HG03097 (cell line): Measurements from ENCODE around the gene TMEM272.
A peak's percentile ranks its signal among the peaks of the same experiment; 100 is the strongest.
"Not testable (repeated sequence)": the region's sequence is repeated elsewhere in the genome, so short reads cannot be mapped to it uniquely, and the experiment has no call there.

Experiments used
- ATAC-seq: cut with Tn5 transposase; IDR thresholded peaks from one replicate; pipeline ENCODE4 v1.9.1; 2021; ENCODE audit not compliant: unreplicated experiment, low FRiP score

TMEM272 gene

DNA sequence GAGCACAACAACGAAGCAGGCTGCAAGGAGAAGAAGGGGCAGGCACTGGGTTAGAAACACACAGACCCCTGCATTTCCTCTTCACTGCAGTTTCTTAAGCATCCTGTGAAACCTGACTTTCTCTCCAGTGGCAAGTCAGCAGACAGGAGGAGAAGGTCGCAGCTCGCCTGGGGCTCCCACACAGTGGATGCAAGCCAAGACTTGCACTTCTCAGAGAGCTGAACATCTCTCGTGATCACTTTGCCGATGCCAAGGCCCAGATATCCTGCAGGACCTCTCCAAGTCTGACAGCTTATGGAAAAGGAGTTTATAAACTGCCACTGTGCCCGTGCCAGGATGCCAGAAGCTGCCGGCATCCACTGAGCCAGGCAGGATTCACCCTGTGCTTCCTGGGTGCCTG, 18.4 kb downstream of the TMEM272 start:
- ATAC-seq = no peak

DNA sequence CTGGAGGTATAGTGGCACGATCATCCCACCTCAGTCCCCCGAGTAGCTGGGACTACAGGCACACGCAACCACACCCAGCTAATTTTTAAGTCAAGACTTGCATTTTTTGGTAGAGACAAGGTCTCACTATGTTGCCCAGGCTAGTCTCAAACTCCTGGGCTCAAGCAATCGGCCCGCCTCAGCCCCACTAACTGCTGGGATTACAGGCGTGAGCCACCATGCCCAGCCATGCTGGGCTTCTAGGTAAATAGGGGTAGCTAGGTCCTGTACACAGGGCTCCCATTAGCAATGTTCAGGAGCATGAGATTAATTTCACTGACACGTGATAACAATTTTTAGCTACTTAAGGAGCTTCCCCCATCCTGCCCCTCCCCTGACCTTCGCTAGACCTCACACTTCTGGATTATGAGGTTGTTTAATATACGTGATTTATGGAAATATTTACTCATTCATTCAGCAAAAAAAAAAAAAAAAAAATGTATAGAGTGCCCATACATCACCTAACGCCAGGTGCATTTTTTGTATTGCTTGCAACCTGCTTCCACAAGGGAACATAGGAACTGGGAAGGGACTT, 19.2 kb downstream of the TMEM272 start:
- no peak for ATAC-seq

DNA sequence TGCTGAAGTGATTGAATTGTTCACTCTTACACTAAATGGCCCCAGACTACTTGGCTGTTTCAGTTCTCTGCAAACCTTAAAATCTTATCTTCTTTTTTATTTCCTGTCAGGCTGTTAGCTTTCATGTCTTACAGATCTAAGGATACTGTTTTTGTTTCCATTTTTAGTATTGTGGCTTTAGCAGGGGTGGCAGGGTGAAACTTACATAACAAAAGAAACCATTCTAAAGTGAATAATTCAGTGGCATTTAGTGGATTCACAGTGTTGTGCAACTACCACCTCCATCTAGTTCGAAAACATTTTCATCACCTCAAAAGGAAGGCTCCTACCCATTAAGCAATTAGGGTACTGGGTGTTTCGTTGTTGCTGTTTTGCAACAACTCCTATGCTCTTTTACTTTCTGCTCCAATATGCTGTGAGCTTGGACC, 19.8 kb downstream of the TMEM272 start:
- no peak for ATAC-seq

DNA sequence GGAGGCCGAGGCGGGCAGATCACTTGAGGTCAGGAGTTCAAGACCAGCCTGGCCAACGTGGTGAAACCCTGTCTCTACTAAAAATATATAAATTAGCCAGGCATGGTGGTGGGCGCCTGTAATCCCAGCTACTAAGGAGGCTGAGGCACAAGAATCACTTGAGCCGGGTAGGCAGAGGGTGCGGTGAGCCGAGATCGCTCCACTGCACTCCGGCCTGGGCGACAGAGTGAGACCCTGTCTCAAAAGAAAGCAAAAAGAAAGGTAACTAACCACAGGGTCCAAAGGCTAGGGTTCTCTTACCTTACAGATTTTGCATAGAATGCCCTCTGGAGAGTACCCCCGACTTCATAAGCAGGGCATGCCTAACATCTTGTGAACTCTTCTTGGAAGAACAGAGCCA, 20.3 kb downstream of the TMEM272 start:
- ATAC-seq = not testable (repeated sequence)

DNA sequence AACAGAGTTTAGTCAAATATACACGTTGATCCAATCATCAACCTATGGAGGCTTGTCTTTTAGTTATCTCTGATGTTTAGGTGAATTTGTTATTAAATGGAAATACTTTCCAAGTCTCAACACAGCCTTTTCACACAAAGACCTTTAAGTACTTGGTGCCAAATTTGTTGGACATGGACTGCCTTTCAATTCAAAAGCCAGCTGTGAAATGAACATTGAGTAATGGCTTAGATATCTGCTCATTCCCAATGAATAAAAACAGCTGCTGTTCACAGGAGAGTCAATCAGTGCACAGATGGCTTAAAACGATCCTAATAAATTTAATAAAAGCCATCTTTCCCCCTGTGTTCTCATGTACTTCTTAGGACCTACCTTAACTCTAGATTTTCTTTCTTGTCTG, 21.1 kb downstream of the TMEM272 start:
- ATAC-seq = no peak

DNA sequence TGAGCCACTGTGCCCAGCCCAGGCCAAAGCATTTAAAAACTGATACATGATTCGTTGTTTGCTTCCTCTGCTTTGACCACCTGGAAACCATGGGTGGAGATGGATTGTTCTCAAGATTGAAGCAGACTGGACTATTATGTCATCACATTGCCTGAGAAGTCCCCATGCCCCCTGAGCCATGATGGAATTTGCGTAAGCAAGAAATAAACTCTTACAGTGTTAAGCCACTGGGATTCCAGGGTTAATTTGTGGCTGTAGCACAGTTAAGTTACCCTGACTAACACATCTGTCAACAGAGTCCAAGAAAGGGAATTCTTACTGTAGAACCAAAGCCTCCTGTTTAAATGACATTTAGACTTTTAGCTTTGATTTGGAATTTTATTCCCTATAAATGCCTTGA, 21.6 kb downstream of the TMEM272 start:
- ATAC-seq = no peak

DNA sequence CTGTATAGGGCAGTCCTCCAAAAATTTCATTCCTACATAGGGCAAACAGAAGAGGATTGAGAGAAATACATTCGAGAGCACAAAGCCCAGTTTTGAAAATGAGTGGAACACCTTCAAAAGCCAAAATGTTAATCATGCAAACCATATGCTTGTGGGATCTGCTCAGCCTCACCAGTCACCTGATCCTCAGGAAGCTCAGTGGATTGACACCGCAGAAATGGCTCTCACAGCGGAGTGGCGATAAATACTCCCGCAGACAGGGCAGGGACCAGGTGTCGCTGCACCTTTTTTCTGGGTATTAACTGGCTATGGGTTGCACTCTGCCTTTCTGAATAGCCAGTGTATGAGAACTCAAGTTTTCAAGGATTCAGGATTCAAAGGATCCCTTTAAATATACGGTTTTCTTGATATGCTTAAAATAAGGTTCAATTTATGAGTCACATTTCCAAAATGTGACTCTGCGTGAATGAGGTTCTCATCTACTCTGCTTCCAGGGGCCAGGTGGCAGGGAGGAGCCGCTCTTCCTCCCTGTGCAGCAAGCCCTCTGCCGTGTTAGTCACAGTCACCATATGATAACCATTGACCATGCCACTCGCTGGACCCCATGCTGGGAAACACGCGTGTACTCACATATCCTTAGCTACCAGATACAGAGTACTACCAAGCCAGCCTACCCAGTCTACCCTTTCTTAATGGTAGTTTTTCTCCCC, 22.7 kb downstream of the TMEM272 start:
- ATAC-seq = no peak

DNA sequence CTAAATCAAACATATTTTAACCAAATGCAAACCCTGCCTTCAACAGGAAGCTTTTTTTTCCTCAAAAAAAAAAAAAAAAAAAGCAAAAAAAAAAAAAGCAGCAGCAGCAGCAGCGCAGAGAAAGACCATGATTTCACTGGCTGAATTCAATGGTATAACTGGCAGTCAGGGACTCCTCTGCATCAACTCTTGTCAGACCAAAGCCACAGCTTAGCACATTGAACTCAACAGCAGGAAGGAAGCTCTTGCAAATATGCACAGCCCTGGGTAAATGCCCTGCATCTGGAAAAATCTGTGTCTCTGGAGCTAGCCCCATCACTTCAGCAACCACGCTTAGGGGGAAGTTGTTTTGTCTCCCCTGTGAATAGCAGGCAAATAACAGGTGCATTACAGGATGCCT, 23.4 kb downstream of the TMEM272 start:
- ATAC-seq = no peak

DNA sequence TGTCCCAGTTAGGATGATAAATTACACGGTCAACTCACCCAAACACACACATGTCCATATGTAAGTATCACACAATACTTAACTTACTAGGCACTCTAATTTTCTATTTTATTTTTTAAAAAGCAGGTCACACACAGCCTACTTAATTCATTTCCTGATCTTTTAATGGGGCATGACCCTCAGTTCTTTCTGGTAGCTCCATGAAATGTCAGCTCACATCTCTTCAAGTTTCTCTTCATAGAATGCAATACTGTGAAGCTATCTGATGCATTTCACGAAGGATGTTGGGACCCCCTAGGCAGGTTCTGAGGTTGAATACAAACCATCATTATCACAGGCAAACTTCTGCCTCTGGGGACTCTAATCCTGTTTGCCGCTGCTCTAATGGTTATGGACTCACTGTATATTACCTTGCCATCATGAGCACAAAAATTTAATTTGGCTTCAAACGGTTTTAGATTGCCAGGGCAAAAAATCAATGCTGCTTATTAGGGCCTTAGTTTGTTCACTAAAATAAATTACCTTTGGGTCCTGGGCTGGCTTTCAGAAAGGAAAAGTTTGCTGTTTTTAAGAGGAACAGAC, 24.9 kb downstream of the TMEM272 start:
- ATAC-seq = no peak

DNA sequence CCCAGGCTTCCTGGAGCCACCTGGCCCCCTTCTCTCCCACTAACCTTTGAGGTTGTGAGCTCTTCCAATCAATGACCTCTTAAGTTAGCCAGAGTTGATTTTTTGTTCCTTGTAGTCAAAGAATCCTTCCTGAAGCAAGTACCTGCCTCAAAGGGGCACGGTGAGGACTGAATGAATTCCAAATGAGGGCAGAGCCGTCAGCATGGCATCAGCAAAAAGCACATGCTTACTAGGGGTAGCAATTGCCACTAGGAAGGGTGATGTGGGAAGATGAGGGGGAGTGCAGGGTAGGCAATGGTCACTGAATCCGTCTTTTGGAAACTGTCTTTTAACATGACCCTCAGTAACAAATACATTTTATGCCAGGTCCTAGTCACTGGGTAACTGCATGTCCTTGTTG, 25.4 kb downstream of the TMEM272 start:
- no peak for ATAC-seq

DNA sequence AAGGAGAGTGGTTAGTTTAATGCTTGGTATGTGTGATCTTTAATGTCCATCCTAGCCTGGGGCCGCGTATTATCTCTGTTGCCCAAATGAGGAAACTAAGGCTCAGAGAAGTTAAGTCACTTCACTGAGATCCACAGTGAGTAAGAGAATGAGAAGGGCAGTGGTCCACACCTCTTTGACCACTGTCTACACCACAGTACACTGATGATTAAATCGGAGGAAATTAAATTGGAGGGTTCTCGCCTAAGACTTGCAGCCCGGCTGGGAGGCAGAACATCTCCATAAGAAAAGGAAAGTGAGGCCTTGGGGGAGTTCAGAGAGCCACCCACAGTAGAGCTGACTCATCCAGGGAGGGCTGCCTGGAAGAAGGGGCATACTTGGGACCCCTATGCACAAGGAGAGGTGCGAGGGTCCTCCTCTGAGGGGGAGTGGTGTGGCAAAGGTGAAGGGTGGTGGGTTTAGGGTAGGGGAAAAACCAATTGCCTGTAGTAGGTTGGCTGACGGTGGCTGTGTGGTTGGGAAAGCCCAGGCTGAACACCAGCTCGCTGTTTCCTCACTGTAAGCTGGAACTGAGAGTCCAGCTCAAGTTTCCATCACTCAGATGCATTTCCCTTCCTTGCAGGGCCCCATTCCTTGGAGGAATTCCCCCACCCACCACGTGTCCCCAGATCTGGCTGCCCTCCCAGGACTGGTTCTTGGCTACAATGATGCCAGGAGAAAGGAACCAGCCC, 26.0 kb downstream of the TMEM272 start:
- ATAC-seq = no peak

DNA sequence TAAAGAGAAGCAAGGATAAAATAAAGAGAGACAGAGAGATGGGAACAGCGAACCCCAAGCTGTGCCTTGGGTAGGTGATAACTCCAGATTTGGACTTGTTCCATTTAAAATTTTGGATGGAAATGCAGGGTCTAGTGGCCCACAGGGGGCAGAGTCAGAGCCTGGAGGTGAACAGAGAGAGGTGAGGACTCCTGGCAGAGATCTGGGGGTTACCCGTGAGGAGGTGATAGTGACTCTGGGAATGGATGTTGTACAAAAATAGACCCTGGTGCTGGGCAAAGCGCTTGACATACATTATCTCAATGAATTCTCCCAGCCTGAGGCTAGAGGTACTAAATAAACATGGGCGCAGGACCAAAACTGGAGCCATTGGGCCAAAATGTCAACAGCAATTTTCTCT, 26.7 kb downstream of the TMEM272 start:
- ATAC-seq = no peak

DNA sequence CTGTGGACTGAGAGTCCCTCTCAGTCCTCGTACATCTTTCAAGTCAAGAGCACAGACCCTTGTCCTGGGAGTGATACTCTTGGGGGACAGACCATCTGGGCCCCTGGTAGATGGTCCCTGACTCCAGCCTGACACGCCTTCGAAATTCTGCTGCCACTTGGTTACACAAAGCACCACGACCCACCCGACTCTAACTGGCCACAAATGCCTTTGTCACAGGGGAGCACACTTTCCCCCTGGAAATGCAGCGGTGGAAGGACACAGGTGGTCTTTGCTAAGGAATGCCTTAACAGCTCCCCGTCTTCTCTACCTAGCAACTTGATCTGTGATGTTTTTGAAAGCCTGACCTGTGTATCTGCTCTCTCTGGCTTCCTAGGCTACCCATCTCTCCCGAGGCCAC, 27.3 kb downstream of the TMEM272 start:
- no peak for ATAC-seq

DNA sequence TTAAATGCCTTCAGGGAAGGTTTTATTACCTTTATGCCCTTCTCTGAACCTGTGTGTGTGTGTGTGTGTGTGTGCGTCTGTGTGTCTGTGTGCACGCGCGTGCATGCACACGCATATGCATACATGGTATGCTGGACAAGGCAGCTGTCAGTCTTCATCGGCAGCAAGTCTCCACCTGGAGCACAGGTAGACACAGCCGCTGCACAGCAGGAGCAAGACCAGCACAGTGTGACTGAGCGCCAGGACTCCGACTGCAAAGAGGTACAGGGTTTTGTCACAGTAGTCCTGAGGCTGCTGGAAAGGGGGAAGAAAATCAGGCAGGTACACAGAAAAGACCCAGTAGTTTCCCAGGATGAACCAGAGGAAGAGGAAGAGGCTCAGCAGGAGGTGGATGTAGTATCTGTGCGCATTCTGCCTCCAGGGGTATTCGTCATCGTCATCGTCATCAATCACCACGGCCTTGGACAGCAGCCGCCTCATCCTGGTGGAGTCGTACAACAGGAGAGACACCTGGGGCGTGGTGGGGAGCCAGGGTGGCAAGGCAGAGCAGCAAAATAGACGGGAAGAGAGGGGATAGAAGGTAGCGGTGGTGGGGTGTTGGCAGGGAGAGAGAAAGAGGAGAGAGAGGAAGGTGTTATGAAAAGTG, 28.2 kb downstream of the TMEM272 start:
- no peak for ATAC-seq

DNA sequence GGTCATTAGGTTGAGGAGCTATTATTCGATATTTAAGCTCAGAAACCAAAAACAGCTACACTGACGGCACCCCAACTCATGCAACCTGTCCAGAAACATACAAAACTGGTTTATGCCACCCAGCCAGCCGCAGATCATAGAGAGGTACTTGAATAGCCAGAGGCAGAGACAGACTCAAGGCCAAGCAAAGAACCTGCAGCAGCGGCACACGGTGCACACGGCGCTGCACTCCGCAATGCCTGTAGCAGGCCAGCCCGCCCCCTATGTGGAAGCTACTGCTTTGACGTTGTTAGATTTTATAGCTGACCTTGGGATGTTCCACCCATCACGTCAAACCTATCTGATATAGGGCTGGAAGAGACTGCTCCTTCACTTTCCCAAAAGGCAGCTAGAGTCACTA, 29.1 kb downstream of the TMEM272 start:
- no peak for ATAC-seq

DNA sequence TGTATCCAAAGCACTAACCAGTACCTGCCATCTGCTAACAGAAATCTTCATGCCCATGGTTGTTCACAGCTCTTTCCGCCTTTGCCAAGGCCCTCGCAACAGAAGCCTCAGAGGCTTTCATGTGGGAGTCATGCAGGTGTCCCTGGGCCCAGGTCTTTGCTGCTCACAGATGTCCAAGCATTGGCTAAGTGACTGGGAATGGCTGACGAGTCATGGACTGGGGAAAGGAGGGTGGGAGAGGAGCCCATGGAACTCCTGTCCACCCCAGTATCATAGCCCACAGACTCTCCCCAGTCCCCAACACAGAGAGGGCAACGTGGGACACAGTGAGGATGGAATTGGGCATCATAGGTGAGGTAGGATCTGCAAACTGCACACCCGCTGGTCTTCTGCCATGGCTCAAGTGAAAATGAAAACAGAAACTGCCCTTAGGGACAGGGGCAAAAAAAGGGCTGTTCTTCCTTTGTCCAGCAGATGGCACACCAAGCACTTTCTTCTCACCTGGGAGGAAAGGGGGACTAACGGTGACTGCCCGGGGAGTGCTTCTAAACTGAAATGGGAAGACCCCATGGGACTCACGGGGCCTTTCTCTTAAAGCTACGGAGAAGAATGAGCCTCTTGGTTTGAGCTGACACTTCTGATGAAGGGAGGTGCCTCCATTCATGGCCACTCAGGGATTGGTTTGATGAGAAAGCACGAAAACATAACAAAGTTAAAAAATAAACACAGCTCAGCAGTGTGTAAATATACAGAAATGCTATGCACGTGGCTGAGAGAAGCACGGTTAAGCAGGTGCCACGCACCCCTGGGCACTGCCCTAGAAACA, 29.9 kb downstream of the TMEM272 start:
- peak; percentile 61 for ATAC-seq

DNA sequence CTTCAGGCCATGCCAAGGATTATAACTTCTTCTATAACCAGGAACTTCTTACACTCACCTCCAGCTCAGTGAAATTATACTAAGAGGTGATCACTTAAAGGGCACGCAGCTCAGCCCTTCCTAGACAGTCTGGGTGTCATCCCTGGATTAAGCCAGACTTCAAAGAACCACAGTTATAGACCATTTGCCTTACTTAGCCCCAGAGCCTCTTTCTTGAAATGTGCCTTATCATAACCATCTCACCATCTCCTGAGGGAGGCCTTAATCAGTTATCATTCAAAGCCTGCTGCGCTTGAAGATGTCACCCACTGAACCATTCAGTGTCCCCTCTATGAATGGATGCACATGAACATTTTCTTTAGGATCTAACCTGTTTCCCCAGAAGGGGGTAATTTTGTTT, 30.9 kb downstream of the TMEM272 start:
- no peak for ATAC-seq

DNA sequence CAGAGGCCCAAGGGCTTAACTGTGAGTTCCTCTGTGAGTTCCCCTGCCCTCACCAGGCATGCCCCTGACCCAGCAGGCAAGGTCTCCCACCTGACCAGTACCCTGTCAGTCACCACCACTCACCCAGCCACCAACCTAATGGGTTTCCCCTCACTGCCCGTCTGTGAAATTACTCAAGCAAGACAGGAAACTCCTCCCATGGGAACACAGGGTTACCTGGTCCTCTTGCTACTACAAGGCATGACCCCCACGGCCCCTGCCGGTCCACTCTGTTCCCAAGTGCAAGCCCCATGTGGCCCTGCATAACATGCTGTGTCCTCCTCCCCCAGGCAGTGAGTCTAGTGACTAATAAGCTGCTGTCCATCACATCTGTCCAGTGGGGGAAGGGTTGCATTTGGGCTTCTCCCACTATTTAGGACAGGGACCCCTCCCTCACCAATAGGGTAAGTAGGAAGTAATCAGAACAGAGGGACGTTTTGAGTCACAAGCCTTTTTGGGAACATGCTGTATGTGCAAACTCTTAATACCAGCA, 33.0 kb downstream of the TMEM272 start:
- no peak for ATAC-seq

DNA sequence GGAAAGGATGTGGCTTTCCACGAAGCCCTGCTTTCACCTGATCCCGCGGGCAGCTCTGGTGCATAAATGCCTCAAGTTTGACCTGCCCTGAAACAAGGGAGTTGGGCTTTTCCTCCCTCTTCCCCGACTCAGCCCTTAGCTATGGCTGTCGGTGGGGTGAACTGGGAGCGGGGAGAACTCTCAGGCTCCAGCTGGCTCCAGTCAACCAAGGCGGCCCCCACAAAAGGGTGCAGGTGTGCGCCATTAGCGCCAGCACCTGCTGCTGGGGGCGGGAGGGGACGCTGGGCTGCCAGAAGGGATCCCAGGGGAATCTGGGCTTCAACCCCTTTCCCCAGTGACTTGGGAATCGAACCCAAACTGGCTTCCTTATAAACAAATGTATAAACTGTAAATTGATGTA, 33.9 kb downstream of the TMEM272 start:
- ATAC-seq = no peak

DNA sequence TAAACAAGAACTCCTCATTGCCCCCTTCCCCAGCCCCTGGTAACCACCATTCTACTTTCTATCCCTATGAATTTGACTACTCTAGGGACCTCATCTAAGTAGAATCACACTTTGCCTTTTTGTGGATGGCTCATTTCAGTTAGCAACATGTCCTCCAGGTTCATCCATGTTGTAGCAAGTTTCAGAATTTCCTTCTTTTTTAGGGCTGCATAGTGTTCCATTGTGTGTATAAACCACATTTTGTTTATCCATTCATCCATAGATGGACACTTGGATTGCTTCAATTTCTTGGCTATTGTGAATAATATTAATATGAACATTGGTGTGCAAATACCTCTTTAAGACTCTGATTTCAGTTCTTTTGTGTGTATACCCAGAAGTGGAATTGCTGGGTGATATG, 36.2 kb downstream of the TMEM272 start:
- no peak for ATAC-seq
